Keratinocyte (primary cell): Measurements from ENCODE around the gene DNAH11.

Experiments
- CTCF ChIP-seq, 3 experiments: IDR thresholded peaks in 1 of 3; conservative IDR thresholded peaks in 1 of 3; optimal IDR thresholded peaks in 1 of 3; 2 replicates in 2 of 3; 3 replicates in 1 of 3; pipeline versions ENCODE3 to v1.5.1; 2011; ENCODE audit warnings: low read length in 3 of 3, mild to moderate bottlenecking in 3 of 3, moderate library complexity in 2 of 3, control low read depth in 1 of 3, inconsistent platforms in 1 of 3; ENCODE audit not compliant: insufficient read depth in 2 of 3; ENCODE audit errors: extremely low read depth in 1 of 3
- EZH2 ChIP-seq: IDR thresholded peaks from one replicate; pipeline ENCODE4 v1.6.1; 2012; ENCODE audit warnings: inconsistent platforms, mild to moderate bottlenecking, low read length, moderate library complexity

- TF ChIP-seq CTCF (optimal IDR thresholded peaks at IDR 0.05 in 1 of 3, IDR thresholded peaks at IDR 0.05 in 1 of 3, conservative IDR thresholded peaks at IDR 0.05 in 1 of 3; ENCODE audit: extremely low read depth in 1 of 3, insufficient read depth in 2 of 3, low read length in 3 of 3) = no peak
- no peak for TF ChIP-seq EZH2
These were observed 28.8 kb upstream of the DNAH11 start for GRCh38 chr7:21514062-21514461.
